Large intestine (tissue), 3 donors: ENCODE data around the gene VPS25. TPM values are rescaled to one million over a fixed set of nuclear protein-coding genes. Genes with fewer than 3 reads are reported as not detected.

Experiments used
- DNase-seq, 2 donors: peaks; one replicate each; pipeline versions ENCODE4 v3.0.0 to v3.0.0-alpha.2; 2013
- H3K27ac ChIP-seq: one replicate; pipeline ENCODE4 v1.5.1; 2013; ENCODE audit warnings: low read length
- H3K27me3 ChIP-seq: 2 replicates; pipeline ENCODE4 v1.6.1; 2013; ENCODE audit warnings: low read length; ENCODE audit not compliant: control insufficient read depth, insufficient read depth
- H3K36me3 ChIP-seq: 2 replicates; pipeline ENCODE4 v1.6.1; 2013; ENCODE audit warnings: low read length; ENCODE audit not compliant: control insufficient read depth, insufficient read depth
- H3K4me1 ChIP-seq: one replicate; pipeline ENCODE4 v1.6.1; 2013; ENCODE audit warnings: low read length; ENCODE audit not compliant: control insufficient read depth, insufficient read depth
- H3K4me3 ChIP-seq: one replicate; pipeline ENCODE4 v1.5.1; 2013; ENCODE audit warnings: low read length
- H3K9me3 ChIP-seq: one replicate; pipeline ENCODE4 v1.6.1; 2013; ENCODE audit warnings: mild to moderate bottlenecking, low read depth, low read length, moderate library complexity; ENCODE audit not compliant: control insufficient read depth
- WGBS: methylation state at CpG from one replicate; pipeline ENCODE4 v1.1.5; 2013; ENCODE audit warnings: low lambda C conversion rate; ENCODE audit not compliant: insufficient coverage; 5-methylcytosine and 5-hydroxymethylcytosine counted together
- polyA plus RNA-seq: library from polyadenylated mRNA; unstranded; fragments of 120-200 nt; gene quantifications from one replicate; pipeline ENCODE4 v1.2.1, GENCODE V29; 2013

Gene VPS25
- polyA plus RNA-seq, 1 donor: 78.1 TPM

DNA sequence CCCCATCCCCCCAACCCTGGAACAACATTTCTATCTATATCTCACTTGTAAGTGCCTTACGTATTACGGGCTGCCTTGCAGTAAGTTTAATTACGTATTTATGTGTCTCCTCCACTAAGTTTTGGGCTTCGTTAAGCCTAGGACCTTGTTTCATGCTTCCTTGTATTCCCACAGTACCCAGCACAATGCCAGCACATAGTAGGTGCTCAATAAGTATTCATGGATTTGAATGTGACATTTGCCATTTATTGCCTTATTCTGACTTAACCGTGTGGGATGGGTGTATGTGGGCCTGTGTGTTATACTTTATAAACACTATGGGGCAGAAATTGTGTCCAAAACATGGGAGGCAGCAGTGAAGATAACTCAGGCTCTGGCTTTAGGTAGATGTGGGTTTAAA lies 19.3 kb downstream of the VPS25 start:
- H3K4me3 ChIP-seq: no peak overlapping the region
- WGBS: no CpG with 5 or more reads among the region's 5 CpGs
- H3K9me3 ChIP-seq: no peaks in the 10 kb centered on the region
- no peak for DNase-seq
- peaks cover 26% of the 10 kb centered on the region for H3K36me3 ChIP-seq
- no peak overlapping the region for H3K27ac ChIP-seq
- peaks cover 1% of the 10 kb centered on the region for H3K27me3 ChIP-seq
- peaks cover 20% of the 10 kb centered on the region for H3K4me1 ChIP-seq

DNA sequence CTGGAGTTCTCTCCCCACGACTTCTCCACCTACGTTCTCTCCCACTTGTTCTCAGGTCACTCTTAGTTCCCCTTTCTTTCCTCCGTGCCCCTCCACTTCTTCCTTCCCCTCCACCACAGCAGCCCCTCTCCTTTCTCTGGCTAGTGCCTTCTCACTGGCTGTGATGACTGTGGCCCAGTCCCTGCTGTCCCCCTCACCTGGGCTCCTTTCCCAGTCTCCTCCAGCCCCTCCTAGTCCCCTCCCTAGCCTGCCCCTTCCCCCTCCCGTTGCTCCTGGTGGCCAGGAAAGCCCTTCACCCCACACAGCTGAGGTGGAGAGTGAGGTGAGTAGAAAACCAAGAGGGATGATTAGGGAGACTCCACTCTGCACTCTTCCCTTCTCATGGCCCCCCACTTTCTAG lies 21.8 kb downstream of the VPS25 start:
- DNase-seq: no peak
- Histone ChIP-seq H3K36me3 (peaks cover 20% of the 10 kb centered on the region), H3K27ac (no peak overlapping the region), H3K27me3 (no peaks in the 10 kb centered on the region), H3K9me3 (peaks cover 3% of the 10 kb centered on the region), H3K4me3 (no peak overlapping the region), H3K4me1 (peaks cover 30% of the 10 kb centered on the region)
- 84% methylated on average over 3 of the region's 4 CpGs for WGBS

- Histone ChIP-seq H3K27me3 (no peaks in the 10 kb centered on the region), H3K4me1 (peaks cover 30% of the 10 kb centered on the region), H3K27ac (no peak overlapping the region), H3K9me3 (peaks cover 3% of the 10 kb centered on the region), H3K4me3 (no peak overlapping the region), H3K36me3 (peaks cover 20% of the 10 kb centered on the region)
- WGBS: no CpG with 5 or more reads among the region's 10 CpGs
- no peak for DNase-seq
Measured at GRCh38 chr17:42795465-42795864, 22.2 kb downstream of the VPS25 start.

DNA sequence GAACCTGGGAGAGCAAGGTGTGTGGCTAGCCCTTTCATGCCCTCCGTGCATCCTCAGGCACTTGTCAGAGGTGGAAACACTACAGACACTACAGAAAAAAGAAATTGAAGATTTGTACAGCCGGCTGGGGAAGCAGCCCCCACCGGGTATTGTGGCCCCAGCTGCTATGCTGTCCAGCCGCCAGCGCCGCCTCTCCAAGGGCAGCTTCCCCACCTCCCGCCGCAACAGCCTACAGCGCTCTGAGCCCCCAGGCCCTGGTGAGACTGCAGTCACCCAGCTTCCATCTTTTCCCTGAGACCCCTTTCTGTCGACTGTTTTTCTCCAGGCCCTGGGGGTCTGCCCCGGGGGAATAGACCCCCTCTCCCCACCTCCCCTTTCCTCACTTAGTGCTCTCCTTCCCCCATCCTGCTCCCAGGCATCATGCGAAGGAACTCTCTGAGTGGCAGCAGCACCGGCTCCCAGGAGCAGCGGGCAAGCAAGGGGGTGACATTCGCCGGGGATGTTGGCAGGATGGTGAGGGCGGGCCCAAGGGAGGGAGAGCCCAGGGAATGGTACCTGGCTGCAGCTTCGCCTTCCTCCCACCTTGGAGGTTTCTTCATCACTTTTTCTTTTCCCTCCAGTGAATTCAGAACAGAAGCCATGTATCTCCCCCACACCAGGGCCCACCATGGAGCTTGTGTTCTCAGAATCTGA lies 23.0 kb downstream of the VPS25 start:
- Histone ChIP-seq H3K27ac (peak overlapping the region; percentile 92), H3K4me1 (peaks cover 30% of the 10 kb centered on the region), H3K9me3 (peaks cover 3% of the 10 kb centered on the region), H3K27me3 (no peaks in the 10 kb centered on the region), H3K4me3 (no peak overlapping the region), H3K36me3 (peaks cover 20% of the 10 kb centered on the region)
- 100% methylated on average over 1 of the region's 18 CpGs for WGBS
- no peak for DNase-seq

- H3K36me3 ChIP-seq: peaks cover 20% of the 10 kb centered on the region
- H3K4me1 ChIP-seq: peaks cover 30% of the 10 kb centered on the region
- WGBS: no CpG with 5 or more reads among the region's 10 CpGs
Measured at GRCh38 chr17:42797067-42798007, 24.1 kb downstream of the VPS25 start.

DNA sequence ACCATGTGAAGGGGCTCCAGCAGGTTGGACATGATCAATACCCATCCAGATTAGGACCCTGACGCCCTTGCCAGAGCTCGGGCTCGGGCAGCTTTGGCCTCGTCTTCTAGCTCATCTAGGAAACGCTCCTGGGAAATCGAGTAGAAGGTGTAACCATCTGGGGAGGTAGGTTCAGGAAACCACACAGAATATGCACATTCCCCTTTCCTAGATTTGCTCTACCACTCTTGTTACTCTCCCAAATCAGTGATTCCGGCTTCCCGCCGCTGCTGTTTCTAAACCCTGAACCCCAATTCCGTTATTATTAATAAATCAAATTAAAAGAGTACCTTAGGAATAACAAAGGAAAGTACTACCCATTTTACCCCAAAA lies 24.7 kb downstream of the VPS25 start:
- H3K4me1 ChIP-seq: peaks cover 34% of the 10 kb centered on the region
- 19% methylated on average over 3 of the region's 10 CpGs for WGBS
- peaks cover 20% of the 10 kb centered on the region for H3K36me3 ChIP-seq
- peaks cover 3% of the 10 kb centered on the region for H3K9me3 ChIP-seq
- DNase-seq: no peak
- H3K27me3 ChIP-seq: no peaks in the 10 kb centered on the region
- H3K4me3 ChIP-seq: peak overlapping the region; percentile 97
- peak overlapping the region; percentile 92 for H3K27ac ChIP-seq

More at GRCh38 chr17:42797067-42798007, 24.1 kb downstream of the VPS25 start:
- no peaks in the 10 kb centered on the region for H3K27me3 ChIP-seq
- peaks cover 3% of the 10 kb centered on the region for H3K9me3 ChIP-seq
- peak overlapping the region; percentile 92 for H3K27ac ChIP-seq
- H3K4me3 ChIP-seq: peak overlapping the region; percentile 97
- DNase-seq: peak; percentile 81 to 92

GRCh38 chr17:42798383-42799380 lies 25.4 kb downstream of the VPS25 start, which contains the start of the genes CNTD1 and COA3:
Gene CNTD1 (plus strand): TSS chr17:42798861. CDS start chr17:42799068, 207 bp downstream.
Gene COA3 (minus strand): TSS chr17:42798704. CDS start chr17:42798681, 23 bp downstream.
- H3K27me3 ChIP-seq: no peaks in the 10 kb centered on the region
- DNase-seq: peak; percentile 83 to 90
- H3K27ac ChIP-seq: peak within 1 kb of the TSS; percentile 92
- peak within 1 kb of the TSS; percentile 97 for H3K4me3 ChIP-seq
- H3K9me3 ChIP-seq: peaks cover 3% of the 10 kb centered on the region
- no CpG with 5 or more reads among the region's 66 CpGs for WGBS
- H3K36me3 ChIP-seq: peaks cover 20% of the 10 kb centered on the region
- peaks cover 40% of the 10 kb centered on the region for H3K4me1 ChIP-seq

DNA sequence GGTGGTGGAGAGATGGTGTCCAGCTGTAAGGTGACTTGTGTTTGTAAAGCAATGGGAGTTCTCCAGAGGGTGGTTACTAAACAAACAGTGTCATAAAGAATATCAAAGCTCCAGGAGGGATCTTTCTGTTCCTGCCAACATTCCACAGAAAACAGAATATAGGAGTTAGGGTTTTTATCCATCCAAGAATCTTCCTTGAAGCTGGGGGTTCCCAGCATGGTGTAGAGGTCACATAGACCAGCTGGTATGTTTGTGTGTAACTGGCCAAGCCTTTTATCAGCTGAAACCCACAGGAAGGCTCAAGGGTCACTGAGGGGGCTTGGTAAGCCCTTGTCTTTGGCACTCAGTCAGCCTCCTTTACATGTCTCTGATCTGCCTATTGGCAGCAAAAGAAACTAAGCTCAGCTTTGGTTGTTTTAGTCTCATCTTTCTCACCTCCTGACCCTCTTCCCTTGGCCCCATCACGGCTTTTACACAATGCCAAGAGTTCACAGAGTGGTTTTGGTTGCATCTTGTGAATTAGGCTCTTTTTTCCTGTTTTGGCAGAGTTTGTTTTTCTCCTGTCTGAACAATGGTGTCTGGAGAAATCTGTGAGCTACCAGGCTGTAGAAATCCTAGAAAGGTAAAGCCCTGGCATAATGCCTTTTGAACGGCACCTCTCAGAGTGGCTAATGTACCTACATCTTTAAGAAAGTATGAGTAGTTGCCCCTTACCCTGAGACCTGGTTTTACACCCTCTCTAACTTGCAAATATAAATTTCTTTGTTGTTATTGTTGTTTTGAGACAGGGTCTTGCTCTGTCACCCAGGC lies 30.0 kb downstream of the VPS25 start:
- H3K4me3 ChIP-seq: no peak overlapping the region
- H3K9me3 ChIP-seq: peaks cover 3% of the 10 kb centered on the region
- WGBS: 40% methylated on average over 1 of the region's 2 CpGs
- H3K27me3 ChIP-seq: no peaks in the 10 kb centered on the region
- peak overlapping the region; percentile 54 for H3K27ac ChIP-seq
- no peaks in the 10 kb centered on the region for H3K36me3 ChIP-seq
- no peak for DNase-seq
- peaks cover 41% of the 10 kb centered on the region for H3K4me1 ChIP-seq

DNA sequence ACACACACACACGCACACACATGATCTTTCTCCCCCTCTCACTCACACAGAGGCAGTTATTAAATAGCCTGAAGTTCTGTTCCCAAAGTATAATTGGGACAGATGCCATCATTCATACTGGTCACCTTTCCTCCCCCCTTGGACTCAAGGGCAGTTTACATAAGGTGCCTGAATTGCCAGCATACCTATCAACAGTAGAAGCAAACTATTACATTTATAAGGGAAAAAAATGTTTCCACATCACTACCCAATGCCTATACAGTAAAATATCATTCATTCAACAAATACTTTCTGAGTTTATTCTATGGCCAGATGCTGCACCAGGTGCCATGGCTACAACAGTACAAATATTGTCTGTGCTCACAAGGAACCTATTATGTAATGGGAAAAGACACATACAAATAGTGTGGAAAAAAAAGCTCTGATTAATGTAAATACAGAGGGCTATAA lies 31.7 kb downstream of the VPS25 start:
- Histone ChIP-seq H3K36me3 (peaks cover 3% of the 10 kb centered on the region), H3K4me1 (peaks cover 37% of the 10 kb centered on the region), H3K4me3 (no peak overlapping the region), H3K27ac (peak overlapping the region; percentile 54), H3K27me3 (no peaks in the 10 kb centered on the region), H3K9me3 (no peaks in the 10 kb centered on the region)
- peak; percentile 69 to 90 for DNase-seq
- no CpG with 5 or more reads among the region's 1 CpG for whole genome bisulfite sequencing
